Thoracic aorta (tissue), 2 donors: Measurements from ENCODE around the gene EIF4E3. TPM values are rescaled to one million over a fixed set of nuclear protein-coding genes. Genes with fewer than 3 reads are reported as not detected.

ENCODE experiments used
- ATAC-seq: fragments of 150-250 bp; one replicate; pipeline ENCODE4 v1.8.0; 2017; ENCODE audit warnings: low read depth; ENCODE audit not compliant: insufficient number of reproducible peaks, low FRiP score
- DNase-seq: peaks from one replicate; pipeline ENCODE4 v3.0.0-alpha.2; 2020; ENCODE audit warnings: low spot score
- H3K27ac ChIP-seq, 2 donors: fragments of 200-600 bp; sonication (generic); 1 replicate in 1 of 2; 2 replicates in 1 of 2; pipeline ENCODE4 v1.5.1; 2016; ENCODE audit warnings: mild to moderate bottlenecking in 2 of 2, moderate library complexity in 2 of 2
- H3K27me3 ChIP-seq: fragments of 200-600 bp; sonication (generic); replicated peaks from 2 replicates; pipeline ENCODE4 v1.6.0; 2016; ENCODE audit warnings: mild to moderate bottlenecking; ENCODE audit not compliant: insufficient read depth
- H3K36me3 ChIP-seq: fragments of 200-600 bp; sonication (generic); one replicate; pipeline ENCODE4 v1.5.1; 2016
- H3K4me1 ChIP-seq, 2 donors: fragments of 200-600 bp; sonication (generic); 1 replicate in 1 of 2; 2 replicates in 1 of 2; pipeline versions ENCODE4 v1.5.1 to v1.6.0; 2016; ENCODE audit warnings: low read depth in 2 of 2, mild to moderate bottlenecking in 1 of 2; ENCODE audit not compliant: control insufficient read depth in 1 of 2
- H3K4me3 ChIP-seq: fragments of 200-600 bp; sonication (generic); 2 replicates; pipeline ENCODE4 v1.5.1; 2016; ENCODE audit warnings: mild to moderate bottlenecking
- H3K9me3 ChIP-seq: fragments of 200-600 bp; sonication (generic); 2 replicates; pipeline ENCODE4 v1.5.1; 2016
- total RNA-seq, 2 donors: library from RNA; depleted of rRNA; stranded (reverse); fragments of >200 nt; gene quantifications; one replicate each; pipeline versions ENCODE4 v1.1.0 to v1.2.3, GENCODE V29; 2016
- TF ChIP-seq, protein P1 (sequence below): fragments of 200-600 bp; sonication (generic); IDR thresholded peaks from one replicate; pipeline ENCODE4 v1.5.1; 2019; ENCODE audit warnings: antibody characterized with exemption

The EIF4E3 gene
- total RNA-seq, 2 donors from 2014 or later, result 8.8 to 12.1 TPM

DNA sequence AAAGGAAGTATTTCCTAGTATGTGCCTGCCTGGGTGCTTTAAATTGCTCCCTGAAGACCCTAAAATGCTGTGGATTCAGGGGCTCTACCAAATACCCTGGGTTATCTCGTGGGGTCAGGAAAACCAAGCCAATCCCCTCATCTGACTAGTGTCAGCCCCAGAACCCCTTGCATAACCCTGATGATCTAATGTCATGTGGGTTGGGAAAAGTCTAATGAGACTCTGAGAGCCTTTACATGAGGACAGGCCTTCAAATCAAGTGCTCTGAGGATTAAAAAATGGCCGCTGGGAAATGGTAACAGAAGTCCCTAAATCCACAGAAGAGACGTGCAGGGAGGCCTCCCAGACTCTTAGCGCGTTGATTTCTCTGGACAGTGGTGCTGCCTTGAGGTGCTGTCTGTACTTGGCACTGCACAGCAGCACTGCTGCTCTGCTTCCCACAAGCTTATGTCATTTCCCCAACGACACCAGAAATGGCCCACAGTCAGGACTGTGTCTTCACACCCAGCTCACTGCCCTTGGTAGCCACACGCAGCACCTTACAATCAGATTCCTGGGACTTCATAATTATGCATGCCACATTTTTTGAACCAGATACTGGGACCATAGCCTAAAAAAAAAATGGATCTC lies 16.6 kb downstream of the EIF4E3 start:
- Histone ChIP-seq H3K9me3 (no peaks in the 10 kb centered on the region), H3K4me1 (no peaks in the 10 kb centered on the region), H3K36me3 (no peaks in the 10 kb centered on the region), H3K27me3 (no peaks in the 10 kb centered on the region), H3K27ac (no peak overlapping the region), H3K4me3 (no peak overlapping the region)
- DNase-seq (no peak), ATAC-seq (no peak)
- TF ChIP-seq, protein P1, sequence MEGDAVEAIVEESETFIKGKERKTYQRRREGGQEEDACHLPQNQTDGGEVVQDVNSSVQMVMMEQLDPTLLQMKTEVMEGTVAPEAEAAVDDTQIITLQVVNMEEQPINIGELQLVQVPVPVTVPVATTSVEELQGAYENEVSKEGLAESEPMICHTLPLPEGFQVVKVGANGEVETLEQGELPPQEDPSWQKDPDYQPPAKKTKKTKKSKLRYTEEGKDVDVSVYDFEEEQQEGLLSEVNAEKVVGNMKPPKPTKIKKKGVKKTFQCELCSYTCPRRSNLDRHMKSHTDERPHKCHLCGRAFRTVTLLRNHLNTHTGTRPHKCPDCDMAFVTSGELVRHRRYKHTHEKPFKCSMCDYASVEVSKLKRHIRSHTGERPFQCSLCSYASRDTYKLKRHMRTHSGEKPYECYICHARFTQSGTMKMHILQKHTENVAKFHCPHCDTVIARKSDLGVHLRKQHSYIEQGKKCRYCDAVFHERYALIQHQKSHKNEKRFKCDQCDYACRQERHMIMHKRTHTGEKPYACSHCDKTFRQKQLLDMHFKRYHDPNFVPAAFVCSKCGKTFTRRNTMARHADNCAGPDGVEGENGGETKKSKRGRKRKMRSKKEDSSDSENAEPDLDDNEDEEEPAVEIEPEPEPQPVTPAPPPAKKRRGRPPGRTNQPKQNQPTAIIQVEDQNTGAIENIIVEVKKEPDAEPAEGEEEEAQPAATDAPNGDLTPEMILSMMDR, result no peak

GRCh38 chr3:71707595-71707994 lies 17.6 kb downstream of the EIF4E3 start:
- no peaks in the 10 kb centered on the region for H3K36me3 ChIP-seq
- H3K4me3 ChIP-seq, result no peak overlapping the region
- TF ChIP-seq, protein P1, result no peak
- DNase-seq (no peak), ATAC-seq (no peak)
- H3K27me3 ChIP-seq, result no peaks in the 10 kb centered on the region
- H3K27ac ChIP-seq, result no peak overlapping the region
- H3K4me1 ChIP-seq, result no peaks in the 10 kb centered on the region
- no peaks in the 10 kb centered on the region for H3K9me3 ChIP-seq

DNA sequence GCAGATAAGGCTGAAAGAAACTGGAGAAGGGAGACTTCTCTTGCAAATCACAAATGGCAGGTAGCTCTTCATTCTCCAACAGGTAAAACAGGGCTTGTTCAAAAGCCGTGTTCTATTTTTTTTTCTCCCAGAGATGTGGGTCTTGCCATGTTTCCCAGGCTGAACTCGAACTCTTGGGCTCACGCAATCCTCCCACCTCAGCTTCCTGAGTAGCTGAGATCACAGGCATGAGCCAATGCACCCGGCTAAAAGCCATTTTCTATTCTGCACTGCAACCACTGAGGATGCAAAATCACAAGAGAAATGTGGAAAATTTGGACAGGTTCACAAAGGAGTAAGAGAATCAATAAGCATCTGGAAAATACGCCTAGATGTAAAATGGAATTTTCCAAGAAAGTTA lies 19.5 kb downstream of the EIF4E3 start:
- no peaks in the 10 kb centered on the region for H3K9me3 ChIP-seq
- TF ChIP-seq, protein P1, result no peak
- no peak for DNase-seq

GRCh38 chr3:71704915-71705314 lies 20.3 kb downstream of the EIF4E3 start:
- ATAC-seq (no peak), DNase-seq (no peak)
- Histone ChIP-seq H3K36me3 (no peaks in the 10 kb centered on the region), H3K27ac (no peak overlapping the region), H3K9me3 (no peaks in the 10 kb centered on the region), H3K4me1 (no peaks in the 10 kb centered on the region), H3K27me3 (no peaks in the 10 kb centered on the region), H3K4me3 (no peak overlapping the region)
- TF ChIP-seq, protein P1, result no peak

More for the DNA sequence above, 19.5 kb downstream of the EIF4E3 start:
- H3K27me3 ChIP-seq, result no peaks in the 10 kb centered on the region
- ATAC-seq, result no peak
- no peak overlapping the region for H3K27ac ChIP-seq
- H3K4me3 ChIP-seq, result no peak overlapping the region
- H3K4me1 ChIP-seq, result no peaks in the 10 kb centered on the region
- no peaks in the 10 kb centered on the region for H3K36me3 ChIP-seq

DNA sequence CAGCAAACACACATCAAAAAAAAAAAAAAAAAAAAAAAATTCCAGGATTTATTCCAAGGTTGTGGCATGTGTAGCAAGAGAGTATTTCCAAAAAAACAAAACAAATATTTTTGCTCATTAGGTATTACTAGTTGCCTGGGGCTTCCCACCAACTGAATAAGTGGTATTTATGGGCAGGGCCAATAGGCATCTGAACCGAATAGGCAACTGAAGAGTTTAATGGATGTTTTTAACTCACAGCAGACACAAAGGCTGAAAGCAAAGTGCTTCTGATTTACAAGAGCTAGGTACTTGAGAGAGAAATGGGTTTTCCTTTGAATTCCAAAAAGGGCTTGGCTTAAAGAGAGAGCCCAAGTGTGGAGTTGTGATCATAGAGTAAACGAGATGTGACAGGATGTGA lies 21.4 kb downstream of the EIF4E3 start:
- Histone ChIP-seq H3K4me1 (no peaks in the 10 kb centered on the region), H3K4me3 (no peak overlapping the region), H3K9me3 (no peaks in the 10 kb centered on the region), H3K27ac (no peak overlapping the region), H3K27me3 (no peaks in the 10 kb centered on the region), H3K36me3 (no peaks in the 10 kb centered on the region)
- TF ChIP-seq, protein P1, result no peak
- ATAC-seq (no peak), DNase-seq (no peak)
